ENCODE measurements around the gene TMEM123. TPM values are rescaled to one million over a fixed set of nuclear protein-coding genes. Genes with fewer than 3 reads are reported as not detected.

Gene TMEM123
- polyA plus RNA-seq, 3 donors = 68.7 to 368 (median 263) TPM

DNA sequence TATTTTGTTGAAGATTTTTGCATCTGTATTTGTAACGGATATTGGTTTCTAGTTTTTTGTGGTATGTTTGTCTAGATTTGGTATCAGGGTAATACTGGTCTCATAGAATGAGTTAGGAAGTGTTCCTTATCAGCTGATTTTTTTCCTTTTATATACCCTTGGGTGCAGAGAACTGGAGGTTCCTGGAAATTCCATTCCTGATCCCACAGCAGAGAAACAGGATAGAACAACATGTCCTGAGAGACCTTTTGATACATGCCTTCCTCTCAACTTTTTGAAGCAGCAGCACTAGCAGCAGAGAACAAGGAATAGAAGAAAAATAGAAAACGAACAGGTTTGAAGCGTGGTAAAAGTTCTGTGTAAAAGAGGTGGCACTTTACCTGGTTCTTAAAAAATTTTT, 68.7 kb downstream of the TMEM123 start:
- Histone ChIP-seq H2AFZ (ENCODE audit: insufficient read depth, low read depth, low read length, poor library complexity, severe bottlenecking) (no peak overlapping the region), H3K4me3 (replicated peaks in 1 of 3; ENCODE audit: low read depth in 2 of 3, low read length in 3 of 3) (no peak overlapping the region), H3K79me2 (ENCODE audit: insufficient read depth, low read length) (no peaks in the 10 kb centered on the region), H3K4me1 (ENCODE audit: control insufficient read depth in 1 of 2, insufficient read depth in 2 of 2, low read length in 2 of 2) (no peaks in the 10 kb centered on the region), H3K9me3 (replicated peaks in 1 of 2; ENCODE audit: control insufficient read depth in 1 of 2, insufficient read depth in 1 of 2, low read length in 2 of 2) (no peaks in the 10 kb centered on the region), H3K27me3 (ENCODE audit: control insufficient read depth in 2 of 2, insufficient read depth in 2 of 2, low read length in 2 of 2) (no peaks in the 10 kb centered on the region), H3K36me3 (replicated peaks in 1 of 2; ENCODE audit: control insufficient read depth in 1 of 2, insufficient read depth in 2 of 2, low read length in 2 of 2) (peaks cover 46 to 91% of the 10 kb centered on the region in 2 donors), H3K9ac (ENCODE audit: insufficient read depth, low read length, poor library complexity, severe bottlenecking) (no peak overlapping the region), H4K20me1 (ENCODE audit: insufficient read depth, low read length) (no peaks in the 10 kb centered on the region), H3K4me2 (replicated peaks; ENCODE audit: extremely low read depth, low read length, poor library complexity, severe bottlenecking) (no peak overlapping the region), H3K27ac (ENCODE audit: low read depth in 1 of 2, low read length in 2 of 2) (no peak overlapping the region)
- no peak for DNase-seq
- 100% methylated on average over 1 of the region's 3 CpGs for WGBS (ENCODE audit: insufficient coverage)
- no peak overlapping the region for H3K27ac Mint-ChIP-seq
- no peak overlapping the region for H3K4me3 Mint-ChIP-seq
- no peaks in the 10 kb centered on the region for H3K9me3 Mint-ChIP-seq
- intact Hi-C loops (cut with micrococcal nuclease) = no loop called here
- TF ChIP-seq, protein P1, sequence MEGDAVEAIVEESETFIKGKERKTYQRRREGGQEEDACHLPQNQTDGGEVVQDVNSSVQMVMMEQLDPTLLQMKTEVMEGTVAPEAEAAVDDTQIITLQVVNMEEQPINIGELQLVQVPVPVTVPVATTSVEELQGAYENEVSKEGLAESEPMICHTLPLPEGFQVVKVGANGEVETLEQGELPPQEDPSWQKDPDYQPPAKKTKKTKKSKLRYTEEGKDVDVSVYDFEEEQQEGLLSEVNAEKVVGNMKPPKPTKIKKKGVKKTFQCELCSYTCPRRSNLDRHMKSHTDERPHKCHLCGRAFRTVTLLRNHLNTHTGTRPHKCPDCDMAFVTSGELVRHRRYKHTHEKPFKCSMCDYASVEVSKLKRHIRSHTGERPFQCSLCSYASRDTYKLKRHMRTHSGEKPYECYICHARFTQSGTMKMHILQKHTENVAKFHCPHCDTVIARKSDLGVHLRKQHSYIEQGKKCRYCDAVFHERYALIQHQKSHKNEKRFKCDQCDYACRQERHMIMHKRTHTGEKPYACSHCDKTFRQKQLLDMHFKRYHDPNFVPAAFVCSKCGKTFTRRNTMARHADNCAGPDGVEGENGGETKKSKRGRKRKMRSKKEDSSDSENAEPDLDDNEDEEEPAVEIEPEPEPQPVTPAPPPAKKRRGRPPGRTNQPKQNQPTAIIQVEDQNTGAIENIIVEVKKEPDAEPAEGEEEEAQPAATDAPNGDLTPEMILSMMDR (IDR thresholded peaks at IDR 0.05) = no peak
- no peaks in the 10 kb centered on the region for H3K27me3 Mint-ChIP-seq (ENCODE audit: low read depth in 3 of 3)
- peaks cover 63 to 77% of the 10 kb centered on the region in 2 donors for H3K36me3 Mint-ChIP-seq
- no peaks in the 10 kb centered on the region for H3K4me1 Mint-ChIP-seq

DNA sequence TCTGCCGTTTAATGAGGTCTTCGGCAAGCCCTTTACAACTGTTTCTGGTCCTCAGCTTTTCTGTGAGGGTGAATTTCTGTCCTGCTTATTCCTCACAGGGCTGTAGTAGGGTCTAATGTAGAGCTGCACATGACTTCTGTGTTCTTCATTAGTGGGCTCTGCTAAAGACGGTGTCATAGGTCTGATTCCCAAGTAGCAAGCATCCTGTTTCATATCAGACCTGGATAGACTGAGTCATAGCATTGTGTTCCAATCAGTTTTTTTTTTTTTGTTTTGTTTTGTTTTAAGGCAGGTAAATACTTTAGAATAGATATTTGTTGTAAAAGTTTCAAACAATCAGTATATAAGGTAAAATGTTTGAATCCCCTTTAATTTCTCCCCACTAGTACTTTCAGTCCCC, 70.2 kb downstream of the TMEM123 start:
- H3K36me3 ChIP-seq (replicated peaks in 1 of 2; ENCODE audit: control insufficient read depth in 1 of 2, insufficient read depth in 2 of 2, low read length in 2 of 2) = peaks cover 51 to 91% of the 10 kb centered on the region in 2 donors
- H3K9me3 Mint-ChIP-seq = no peaks in the 10 kb centered on the region

More for the DNA sequence above, 70.2 kb downstream of the TMEM123 start:
- Mint-ChIP-seq H3K36me3 (peaks cover 70 to 82% of the 10 kb centered on the region in 2 donors), H3K4me1 (no peaks in the 10 kb centered on the region), H3K4me3 (no peak overlapping the region), H3K27me3 (ENCODE audit: low read depth in 3 of 3) (no peaks in the 10 kb centered on the region), H3K27ac (peak overlapping the region in 1 of 7 donors; percentile 13)
- peaks cover 3% of the 10 kb centered on the region for H4K20me1 ChIP-seq (ENCODE audit: insufficient read depth, low read length)
- H2AFZ ChIP-seq (ENCODE audit: insufficient read depth, low read depth, low read length, poor library complexity, severe bottlenecking) = no peak overlapping the region
- intact Hi-C loops (cut with micrococcal nuclease) = no loop called here
- WGBS (ENCODE audit: insufficient coverage) = 89% methylated on average over 1 of the region's 3 CpGs
- H3K27ac ChIP-seq (ENCODE audit: low read depth in 1 of 2, low read length in 2 of 2) = no peak overlapping the region
- TF ChIP-seq, protein P1 (IDR thresholded peaks at IDR 0.05) = no peak
- no peak overlapping the region for H3K4me3 ChIP-seq (replicated peaks in 1 of 3; ENCODE audit: low read depth in 2 of 3, low read length in 3 of 3)
- H3K79me2 ChIP-seq (ENCODE audit: insufficient read depth, low read length) = no peaks in the 10 kb centered on the region
- no peak overlapping the region for H3K9ac ChIP-seq (ENCODE audit: insufficient read depth, low read length, poor library complexity, severe bottlenecking)
- no peak for DNase-seq
- H3K27me3 ChIP-seq (ENCODE audit: control insufficient read depth in 2 of 2, insufficient read depth in 2 of 2, low read length in 2 of 2) = no peaks in the 10 kb centered on the region
- no peak overlapping the region for H3K4me2 ChIP-seq (replicated peaks; ENCODE audit: extremely low read depth, low read length, poor library complexity, severe bottlenecking)
- no peaks in the 10 kb centered on the region for H3K4me1 ChIP-seq (ENCODE audit: control insufficient read depth in 1 of 2, insufficient read depth in 2 of 2, low read length in 2 of 2)
- no peaks in the 10 kb centered on the region for H3K9me3 ChIP-seq (replicated peaks in 1 of 2; ENCODE audit: control insufficient read depth in 1 of 2, insufficient read depth in 1 of 2, low read length in 2 of 2)

Data from CD14-positive monocyte (primary cell).